Activated CD4-positive, alpha-beta T cell treated with anti-CD3 and anti-CD28 coated beads, Interleukin-2, amount 10 ng/mL, durations not matched to agents 24 days and 14 days (primary cell): ENCODE measurements around the gene OMP. TPM values are rescaled to one million over a fixed set of nuclear protein-coding genes. Genes with fewer than 3 reads are reported as not detected.

Experiments used
- DNase-seq: peaks from one replicate; pipeline ENCODE4 v3.0.0; 2022
- H3K27ac Mint-ChIP-seq: one replicate; pipeline ENCODE4 v1.8.0; 2022; ENCODE audit warnings: mild to moderate bottlenecking, mixed read lengths
- H3K27me3 Mint-ChIP-seq: one replicate; pipeline ENCODE4 v1.8.0; 2022; ENCODE audit warnings: mixed read lengths
- H3K36me3 Mint-ChIP-seq: one replicate; pipeline ENCODE4 v1.8.0; 2022; ENCODE audit warnings: low read depth, mild to moderate bottlenecking, mixed read lengths
- H3K4me1 Mint-ChIP-seq: one replicate; pipeline ENCODE4 v1.8.0; 2021; ENCODE audit warnings: mixed read lengths
- H3K4me3 Mint-ChIP-seq: one replicate; pipeline ENCODE4 v1.8.0; 2022; ENCODE audit warnings: mild to moderate bottlenecking, moderate library complexity, mixed read lengths
- H3K9me3 Mint-ChIP-seq: one replicate; pipeline ENCODE4 v1.8.0; 2021; ENCODE audit warnings: mixed read lengths
- intact Hi-C: fragments of 100-400 bp; cut with micrococcal nuclease; formaldehyde crosslinking; loops from one replicate; pipeline ENCODE4 v1.15.1; 2023
- total RNA-seq: library from RNA; stranded (reverse); gene quantifications from 2 replicates; pipeline ENCODE4 v1.2.3, GENCODE V29; 2022

Gene OMP
- total RNA-seq, 1 donor from 2014 or later, result not detected

DNA sequence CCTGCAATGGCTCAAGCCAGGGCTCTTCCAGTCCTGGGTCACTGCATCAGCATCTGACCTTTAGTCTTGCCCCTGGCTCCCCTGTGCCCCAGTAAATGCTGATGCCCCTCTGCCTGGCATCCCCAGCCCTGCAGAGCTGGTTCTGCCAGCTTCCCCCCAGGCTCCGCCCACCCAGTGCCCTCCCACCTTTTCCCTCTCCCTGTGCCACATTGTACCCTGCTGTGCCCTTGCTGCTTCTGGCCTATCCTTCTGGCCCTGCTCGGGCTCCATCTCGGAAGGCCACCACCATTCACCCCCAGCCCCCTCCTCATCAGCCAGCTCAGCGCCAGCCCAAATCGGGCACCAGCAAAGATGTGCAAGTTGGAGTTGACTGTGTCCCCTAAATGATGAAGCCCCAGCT is 28.4 kb upstream of the OMP start:
- Mint-ChIP-seq H3K9me3 (peaks cover 3% of the 10 kb centered on the region), H3K27ac (no peak overlapping the region), H3K4me3 (no peak overlapping the region), H3K36me3 (no peaks in the 10 kb centered on the region), H3K4me1 (peaks cover 18% of the 10 kb centered on the region), H3K27me3 (peaks cover 16% of the 10 kb centered on the region)
- DNase-seq, result no peak
- intact Hi-C loops, result no loop called here

DNA sequence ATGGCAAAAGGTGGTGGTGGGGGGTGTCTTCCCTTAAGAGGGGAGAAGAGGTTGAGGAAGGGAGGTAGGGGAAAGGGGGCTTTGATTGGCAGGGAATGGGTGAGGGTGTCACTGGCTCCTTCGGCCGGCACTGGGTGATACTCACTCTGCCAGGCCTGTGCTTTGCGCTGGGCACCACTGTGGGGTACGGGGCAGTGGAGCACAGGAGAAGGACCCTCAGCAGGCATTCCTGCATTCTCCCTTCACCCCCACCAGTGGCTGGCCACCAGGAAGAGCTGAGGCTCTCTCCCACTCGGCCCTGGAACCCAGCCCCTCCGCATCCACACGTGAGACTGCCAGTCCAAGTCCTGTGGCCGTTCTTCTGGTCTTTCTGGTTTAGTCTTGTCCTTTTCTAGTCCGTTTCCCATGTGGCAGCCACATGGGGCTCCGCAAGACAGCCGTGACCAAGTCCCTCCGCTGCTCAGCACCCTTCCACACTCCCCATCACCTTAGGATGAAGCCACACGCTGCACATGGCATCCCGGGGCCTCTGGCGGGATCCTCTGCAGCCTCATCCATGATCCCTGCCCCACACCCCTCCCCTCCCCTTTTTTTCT is 27.9 kb upstream of the OMP start:
- Mint-ChIP-seq H3K4me1 (peaks cover 18% of the 10 kb centered on the region), H3K4me3 (no peak overlapping the region), H3K36me3 (no peaks in the 10 kb centered on the region), H3K27me3 (peaks cover 16% of the 10 kb centered on the region), H3K9me3 (peaks cover 3% of the 10 kb centered on the region), H3K27ac (no peak overlapping the region)
- intact Hi-C loops, result no loop called here
- DNase-seq, result no peak

DNA sequence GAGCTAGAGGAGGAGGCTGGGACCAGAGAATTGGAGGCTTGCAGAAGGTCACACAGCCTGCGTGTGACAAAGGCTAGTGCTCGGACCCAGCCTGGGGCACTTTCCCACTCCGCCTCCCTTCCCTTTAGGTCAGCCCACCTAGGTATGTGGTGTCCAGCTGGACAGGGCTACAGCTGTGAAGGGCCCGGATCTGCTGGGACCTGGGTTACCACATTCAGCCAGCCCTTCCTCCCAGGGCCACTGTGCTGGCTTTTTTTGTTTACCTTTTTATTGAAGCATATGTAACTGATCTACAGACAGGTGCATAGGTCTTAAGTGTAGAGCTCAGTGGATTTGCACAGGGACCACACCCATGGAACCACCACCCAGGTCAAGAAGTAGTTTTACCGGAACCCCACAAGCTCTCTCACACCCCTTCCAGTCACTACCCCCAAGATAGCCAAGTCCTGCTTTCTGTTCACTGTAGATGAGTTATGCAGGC is 27.2 kb upstream of the OMP start:
- no peaks in the 10 kb centered on the region for H3K36me3 Mint-ChIP-seq
- H3K4me1 Mint-ChIP-seq, result peaks cover 18% of the 10 kb centered on the region
- no peak overlapping the region for H3K4me3 Mint-ChIP-seq
- peaks cover 3% of the 10 kb centered on the region for H3K9me3 Mint-ChIP-seq
- peaks cover 16% of the 10 kb centered on the region for H3K27me3 Mint-ChIP-seq
- intact Hi-C loops, result no loop called here
- no peak for DNase-seq
- H3K27ac Mint-ChIP-seq, result no peak overlapping the region

DNA sequence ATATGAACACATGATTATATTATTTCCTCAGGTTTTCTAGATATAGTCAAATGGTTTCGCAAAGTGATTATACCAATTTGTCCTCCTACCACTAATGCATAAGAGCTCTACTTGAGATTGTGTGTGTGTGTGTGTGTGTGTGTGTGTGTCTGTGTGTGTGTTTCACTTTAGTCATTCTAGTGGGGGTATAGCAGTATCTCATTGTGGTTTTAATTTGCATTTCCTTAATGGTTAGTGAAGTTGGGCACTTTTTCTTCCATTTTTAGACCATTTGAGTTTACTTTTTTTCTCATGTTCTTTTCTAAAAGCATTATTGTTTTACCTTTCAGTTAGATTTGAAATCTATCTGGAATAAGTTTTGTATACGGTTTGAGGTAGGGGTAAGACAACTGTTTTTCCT is 23.0 kb upstream of the OMP start:
- Mint-ChIP-seq H3K36me3 (no peaks in the 10 kb centered on the region), H3K27ac (no peak overlapping the region), H3K9me3 (peaks cover 3% of the 10 kb centered on the region), H3K4me3 (no peak overlapping the region), H3K4me1 (peaks cover 11% of the 10 kb centered on the region), H3K27me3 (peaks cover 12% of the 10 kb centered on the region)
- no peak for DNase-seq
- intact Hi-C loops, result no loop called here

DNA sequence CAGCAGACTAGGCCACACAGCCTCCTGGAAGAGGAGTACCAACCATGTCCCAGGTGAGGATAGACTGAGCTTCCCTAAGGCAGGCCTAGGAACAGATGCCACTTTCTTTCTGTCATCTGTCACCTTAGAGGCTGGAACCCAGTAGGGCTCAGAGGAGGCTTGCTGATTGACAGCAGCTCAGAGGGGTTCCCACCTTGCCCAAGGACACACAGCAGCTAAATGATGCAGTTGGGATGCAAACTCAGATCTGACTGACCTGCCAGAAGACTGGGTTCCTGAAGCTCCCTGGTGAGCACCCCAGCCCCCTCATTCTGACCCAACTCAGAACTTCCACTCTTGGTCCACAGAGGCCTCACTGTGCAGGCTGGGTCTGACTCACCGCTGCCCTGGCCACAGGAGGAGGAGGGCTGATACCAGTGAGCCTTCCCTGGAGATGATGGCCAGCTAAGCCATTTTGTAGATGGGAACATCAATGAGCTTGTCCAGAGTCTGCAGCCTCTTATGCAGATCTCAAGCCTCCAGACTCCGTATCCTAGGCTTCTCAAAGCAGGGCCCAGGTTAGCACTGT is 21.9 kb upstream of the OMP start:
- Mint-ChIP-seq H3K4me3 (no peak overlapping the region), H3K27ac (no peak overlapping the region), H3K9me3 (peaks cover 3% of the 10 kb centered on the region), H3K27me3 (peaks cover 12% of the 10 kb centered on the region), H3K36me3 (no peaks in the 10 kb centered on the region), H3K4me1 (peaks cover 11% of the 10 kb centered on the region)
- no peak for DNase-seq
- intact Hi-C loops, result no loop called here

DNA sequence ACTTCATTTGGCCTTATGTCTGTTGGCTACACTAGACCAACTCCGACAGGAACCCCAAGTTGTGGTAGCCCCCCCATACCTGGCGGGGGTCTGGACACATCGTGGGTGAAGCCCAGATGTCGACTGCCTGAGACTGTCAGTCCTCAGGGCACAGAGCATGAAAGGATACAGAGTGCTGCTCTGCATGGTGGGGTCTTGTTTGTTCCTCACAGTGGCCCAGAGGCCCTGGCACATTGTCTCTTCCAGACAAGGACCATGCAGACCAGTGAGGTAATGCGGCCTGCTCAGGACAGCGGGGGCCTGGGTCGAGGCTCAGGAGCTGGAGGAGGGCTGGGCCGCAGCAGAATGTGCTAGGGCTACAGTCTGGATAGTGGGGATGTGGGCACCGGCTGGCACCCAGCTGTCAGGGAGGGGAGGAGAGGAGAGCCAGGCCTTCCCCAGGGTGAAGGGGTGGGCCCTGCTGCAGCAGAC is 21.2 kb upstream of the OMP start:
- no peaks in the 10 kb centered on the region for H3K36me3 Mint-ChIP-seq
- no peak overlapping the region for H3K27ac Mint-ChIP-seq
- peaks cover 11% of the 10 kb centered on the region for H3K4me1 Mint-ChIP-seq
- no peak overlapping the region for H3K4me3 Mint-ChIP-seq
- intact Hi-C loops, result no loop called here
- DNase-seq, result no peak
- H3K9me3 Mint-ChIP-seq, result peaks cover 3% of the 10 kb centered on the region
- H3K27me3 Mint-ChIP-seq, result peaks cover 12% of the 10 kb centered on the region

DNA sequence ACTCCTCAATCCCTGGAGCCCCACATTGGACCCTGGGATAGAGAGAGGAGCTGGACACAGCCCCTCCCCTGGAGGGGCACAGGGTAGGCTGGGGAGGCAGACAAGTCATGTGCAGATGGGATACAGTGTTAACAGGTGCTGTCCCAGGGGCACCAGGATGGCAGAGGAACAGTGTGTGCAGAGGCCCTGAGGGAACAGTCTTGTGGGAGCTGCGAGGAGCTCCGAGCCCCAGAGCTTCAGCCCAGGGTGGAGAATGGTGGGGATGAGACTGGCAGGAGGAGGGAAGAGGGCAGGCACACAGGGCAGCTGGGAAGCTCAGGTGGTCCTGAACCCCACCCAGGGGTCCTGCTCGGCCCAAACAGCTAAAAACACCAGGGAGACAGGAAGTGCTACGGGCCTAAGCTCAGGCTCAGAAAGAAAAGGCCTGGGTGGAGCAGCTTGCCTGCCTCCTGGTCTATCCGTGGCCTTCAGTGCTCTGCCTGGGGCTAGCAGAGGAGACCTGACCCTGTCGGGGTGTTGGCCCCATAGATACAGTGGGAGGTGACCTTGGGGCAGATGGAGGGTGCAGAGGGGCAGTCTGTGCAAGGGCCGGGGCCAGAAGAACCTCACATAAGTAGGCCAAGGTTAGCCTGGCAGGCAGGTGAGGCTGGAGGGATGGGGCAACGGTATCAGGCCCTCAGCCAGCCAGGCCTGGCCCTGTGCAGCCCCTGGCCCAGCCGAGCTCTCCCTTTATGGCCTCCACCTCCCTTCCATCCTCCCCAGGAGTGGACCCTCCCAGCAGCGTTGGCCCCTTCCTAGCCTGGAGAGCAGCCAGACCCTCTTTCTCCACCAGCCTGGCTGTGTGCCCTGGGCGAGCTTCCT is 20.4 kb upstream of the OMP start:
- peaks cover 11% of the 10 kb centered on the region for H3K4me1 Mint-ChIP-seq
- H3K4me3 Mint-ChIP-seq, result peak overlapping the region; percentile 77
- intact Hi-C loops, result no loop called here
- peaks cover 10% of the 10 kb centered on the region for H3K27me3 Mint-ChIP-seq
- no peaks in the 10 kb centered on the region for H3K36me3 Mint-ChIP-seq
- H3K9me3 Mint-ChIP-seq, result peaks cover 3% of the 10 kb centered on the region
- H3K27ac Mint-ChIP-seq, result peak overlapping the region; percentile 96
- no peak for DNase-seq

DNA sequence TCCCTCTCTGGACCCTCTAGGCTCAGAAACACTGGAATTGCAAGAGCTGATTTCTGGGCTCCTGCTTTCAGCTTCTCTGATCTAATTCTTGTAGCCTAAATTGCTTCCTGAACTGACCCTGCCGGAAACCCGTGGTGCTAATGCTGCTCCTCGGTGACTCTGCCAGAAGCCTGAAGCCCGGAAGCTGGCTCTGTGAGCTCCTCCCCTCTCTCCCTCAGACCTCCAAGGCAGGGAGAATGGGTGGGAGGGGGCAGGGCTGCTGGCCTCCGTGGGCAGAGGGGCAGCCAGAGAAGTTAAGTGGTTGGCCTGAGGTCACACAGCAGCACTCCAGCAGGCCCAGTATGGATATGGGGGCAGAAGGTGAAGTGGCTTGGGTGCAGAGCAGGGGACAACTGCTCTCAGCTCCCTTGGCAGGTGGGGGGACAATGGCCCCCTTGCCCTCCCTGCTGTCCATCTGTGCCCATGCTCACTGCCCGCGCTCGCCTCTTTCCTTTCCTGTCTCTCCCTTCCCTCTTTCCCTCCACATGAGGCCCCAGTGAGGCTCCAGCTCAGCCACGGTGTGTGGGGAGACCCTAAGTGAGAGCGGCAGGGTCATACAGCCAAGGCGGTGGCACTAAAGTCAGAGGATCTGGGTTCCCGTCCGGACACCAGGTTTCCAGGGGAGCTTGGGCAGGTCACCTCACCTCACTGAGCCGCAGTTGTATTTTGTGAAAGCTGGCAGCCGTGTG is 19.6 kb upstream of the OMP start:
- Mint-ChIP-seq H3K4me1 (peaks cover 11% of the 10 kb centered on the region), H3K27me3 (peaks cover 8% of the 10 kb centered on the region), H3K9me3 (peaks cover 3% of the 10 kb centered on the region), H3K27ac (peak overlapping the region; percentile 96), H3K36me3 (no peaks in the 10 kb centered on the region), H3K4me3 (peak overlapping the region; percentile 77)
- intact Hi-C loops, result no loop called here
- peak; percentile 87 for DNase-seq

DNA sequence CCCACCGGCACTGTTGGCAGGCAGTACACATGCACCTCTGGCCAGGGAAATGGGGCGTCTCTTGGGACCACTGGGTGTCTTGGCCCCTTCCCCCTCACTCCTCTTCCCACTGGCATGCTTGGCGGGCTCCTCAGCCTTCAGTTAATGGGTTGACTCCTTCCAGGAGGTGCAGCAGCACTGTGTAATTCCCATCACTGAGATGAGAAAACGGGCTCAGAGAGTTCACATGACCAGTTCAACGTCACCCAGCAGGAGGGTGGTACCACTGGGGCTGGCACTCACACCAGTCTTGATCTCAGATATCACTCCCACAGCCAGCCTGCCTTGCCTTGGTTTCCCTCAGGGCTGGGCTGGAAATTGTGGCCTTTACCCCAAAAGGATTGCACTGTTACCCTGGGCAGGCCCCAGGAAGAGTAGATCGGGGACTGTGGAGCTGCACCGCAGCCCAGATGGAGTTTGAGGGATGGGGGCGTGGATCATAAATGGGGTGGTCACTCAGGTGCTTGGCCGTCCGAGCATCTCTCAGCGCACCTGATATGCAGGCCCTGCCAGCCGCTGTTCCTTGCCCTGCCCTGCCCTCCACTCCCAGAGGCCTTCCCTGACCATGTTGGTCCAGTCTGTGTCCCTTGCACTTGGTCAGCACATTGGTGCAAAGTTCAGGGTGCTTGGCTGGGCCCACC is 18.9 kb upstream of the OMP start:
- no peak for DNase-seq
- intact Hi-C loops, result no loop called here
- Mint-ChIP-seq H3K4me3 (no peak overlapping the region), H3K27me3 (peaks cover 2% of the 10 kb centered on the region), H3K27ac (peak overlapping the region; percentile 41), H3K4me1 (peaks cover 11% of the 10 kb centered on the region), H3K9me3 (peaks cover 2% of the 10 kb centered on the region), H3K36me3 (no peaks in the 10 kb centered on the region)

DNA sequence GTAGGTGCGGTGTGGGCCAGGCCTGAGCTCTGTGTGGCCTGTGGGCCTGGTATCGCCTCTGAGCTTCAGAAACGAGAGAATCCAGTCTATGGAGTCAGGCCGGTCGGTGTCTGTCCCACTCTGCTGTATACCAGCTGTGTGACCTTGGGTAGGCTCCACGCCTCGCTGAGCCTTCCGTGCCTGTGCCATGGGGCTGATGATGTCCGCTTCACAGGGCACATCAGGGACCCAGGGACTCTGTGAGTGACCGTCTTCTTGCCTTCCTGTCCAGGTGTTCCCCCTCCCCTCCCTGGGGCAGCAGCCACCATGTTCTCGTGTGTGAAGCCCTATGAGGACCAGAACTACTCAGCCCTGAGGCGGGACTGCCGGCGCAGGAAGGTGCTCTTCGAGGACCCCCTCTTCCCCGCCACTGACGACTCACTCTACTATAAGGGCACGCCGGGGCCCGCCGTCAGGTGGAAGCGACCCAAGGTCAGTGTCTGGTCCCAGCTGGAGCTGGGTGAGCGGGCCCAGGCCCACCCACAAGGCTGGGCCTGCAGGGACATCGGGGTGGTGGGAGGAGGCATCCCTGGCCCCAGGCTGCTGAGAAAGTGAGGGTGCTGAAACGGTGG is 18.0 kb upstream of the OMP start:
- DNase-seq, result no peak
- intact Hi-C loops, result no loop called here
- no peaks in the 10 kb centered on the region for H3K27me3 Mint-ChIP-seq
- H3K9me3 Mint-ChIP-seq, result no peaks in the 10 kb centered on the region
- H3K27ac Mint-ChIP-seq, result no peak overlapping the region
- no peak overlapping the region for H3K4me3 Mint-ChIP-seq
- no peaks in the 10 kb centered on the region for H3K36me3 Mint-ChIP-seq
- peaks cover 11% of the 10 kb centered on the region for H3K4me1 Mint-ChIP-seq

DNA sequence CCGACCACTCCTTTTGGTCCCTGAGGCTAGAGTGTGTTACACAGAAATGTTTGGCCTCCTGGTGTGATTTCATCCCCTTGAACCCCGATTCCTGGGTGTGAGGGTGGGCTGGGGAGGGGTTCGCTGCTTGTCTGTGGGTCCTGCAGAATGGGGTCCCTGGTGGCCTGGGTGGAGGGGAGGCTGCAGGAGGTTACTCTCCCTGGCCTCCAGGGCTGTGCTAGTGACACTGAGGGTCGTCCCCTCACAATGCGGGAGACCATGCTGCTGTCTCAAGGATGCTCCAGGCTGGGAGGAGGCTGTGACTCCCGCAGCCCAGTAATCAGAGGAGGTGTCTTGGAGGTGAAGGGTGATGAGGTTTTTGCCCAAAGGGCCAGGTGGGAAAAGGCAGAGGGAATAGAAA is 17.0 kb upstream of the OMP start:
- Mint-ChIP-seq H3K9me3 (no peaks in the 10 kb centered on the region), H3K27ac (no peak overlapping the region), H3K36me3 (no peaks in the 10 kb centered on the region), H3K4me3 (no peak overlapping the region), H3K4me1 (peaks cover 11% of the 10 kb centered on the region), H3K27me3 (no peaks in the 10 kb centered on the region)
- intact Hi-C loops, result no loop called here
- no peak for DNase-seq

DNA sequence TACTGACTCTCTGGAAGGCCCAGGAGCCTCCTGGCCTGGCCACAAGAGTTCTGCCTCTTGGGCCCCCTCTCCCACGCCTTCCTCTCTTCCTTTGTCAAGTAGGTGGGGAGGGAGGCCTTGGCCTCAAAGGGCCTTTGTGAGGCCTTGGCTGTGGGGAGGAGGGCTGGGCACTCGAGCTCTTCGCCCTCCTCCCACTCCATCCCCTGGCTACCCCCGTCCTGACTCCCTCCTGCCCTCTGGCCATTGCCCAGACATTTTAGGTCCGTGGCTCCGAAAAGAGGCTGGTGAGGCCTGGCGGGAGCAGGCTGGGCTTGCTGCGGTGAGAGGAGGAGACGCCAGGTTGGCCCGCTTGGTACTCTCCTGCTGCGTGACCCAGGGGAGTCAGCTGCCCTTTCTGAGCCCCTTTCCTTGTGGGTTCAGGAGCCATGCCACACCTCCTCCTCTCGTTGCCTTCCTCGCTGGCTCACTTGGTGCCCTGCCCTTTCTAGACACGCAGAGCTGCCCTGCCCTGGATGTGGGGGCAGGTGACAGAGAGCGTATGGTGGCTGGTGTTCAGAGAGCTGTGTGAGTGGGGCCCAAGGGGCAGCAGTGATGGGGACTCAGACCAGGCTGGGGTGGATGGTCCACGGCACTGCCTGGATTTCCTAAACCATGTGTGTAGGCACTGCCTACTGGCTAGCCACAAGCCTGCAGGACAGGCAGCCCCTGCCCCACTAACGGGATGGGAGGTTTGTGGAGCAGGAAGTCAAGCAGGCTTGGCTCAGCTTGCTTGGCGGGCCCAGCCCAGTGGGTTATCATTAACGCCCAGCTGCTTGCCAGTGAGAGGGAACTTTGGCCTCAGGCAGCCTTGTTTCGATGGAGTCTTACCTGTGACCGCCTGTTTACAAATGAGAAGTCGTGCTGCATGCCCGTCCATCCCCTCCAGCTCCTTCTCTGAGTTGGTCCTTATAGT is 15.8 kb upstream of the OMP start:
- no peak overlapping the region for H3K27ac Mint-ChIP-seq
- H3K4me3 Mint-ChIP-seq, result no peak overlapping the region
- intact Hi-C loops, result no loop called here
- no peaks in the 10 kb centered on the region for H3K27me3 Mint-ChIP-seq
- no peaks in the 10 kb centered on the region for H3K9me3 Mint-ChIP-seq
- H3K4me1 Mint-ChIP-seq, result peaks cover 16% of the 10 kb centered on the region
- no peaks in the 10 kb centered on the region for H3K36me3 Mint-ChIP-seq
- no peak for DNase-seq
